Measurements from ENCODE around the gene ZNF536. TPM values are rescaled to one million over a fixed set of nuclear protein-coding genes. Genes with fewer than 3 reads are reported as not detected.

Gene ZNF536
- total and polyA plus RNA-seq, 2 donors (not counting 1 experiment from before 2014, with no cell fraction given) = not detected

GRCh38 chr19:30467239-30467638 is 95.1 kb downstream of the ZNF536 start:
- Histone ChIP-seq H3K27ac (ENCODE audit: low read length in 2 of 2) (no peak overlapping the region), H3K4me1 (ENCODE audit: control insufficient read depth in 2 of 2, insufficient read depth in 2 of 2, low read length in 2 of 2) (no peaks in the 10 kb centered on the region), H3K27me3 (replicated peaks in 1 of 4; ENCODE audit: control extremely low read depth in 1 of 4, control insufficient read depth in 3 of 4, insufficient read depth in 4 of 4, low read length in 3 of 4) (no peaks in the 10 kb centered on the region), H3K4me3 (ENCODE audit: control extremely low read depth in 1 of 5, extremely low read depth in 1 of 5, insufficient read depth in 1 of 5, low read depth in 2 of 5, low read length in 4 of 5) (no peak overlapping the region), H2AFZ (ENCODE audit: insufficient read depth, low read depth, low read length, poor library complexity, severe bottlenecking) (no peak overlapping the region), H3K36me3 (replicated peaks in 1 of 2; ENCODE audit: control extremely low read depth in 1 of 2, control insufficient read depth in 1 of 2, extremely low read depth in 1 of 2, insufficient read depth in 2 of 2, low read length in 1 of 2) (no peaks in the 10 kb centered on the region), H4K20me1 (ENCODE audit: control insufficient read depth, insufficient read depth, low read length, poor library complexity, severe bottlenecking) (no peaks in the 10 kb centered on the region), H3K79me2 (ENCODE audit: control insufficient read depth, insufficient read depth, low read length) (no peaks in the 10 kb centered on the region), H3K9ac (ENCODE audit: low read length) (no peak overlapping the region), H3K9me3 (ENCODE audit: control extremely low read depth in 1 of 3, control insufficient read depth in 2 of 3, insufficient read depth in 1 of 3, low read length in 2 of 3) (peaks cover 0 to 34% (median 0%) of the 10 kb centered on the region in 3 donors), H3K4me2 (replicated peaks; ENCODE audit: low read depth, low read length, poor library complexity, severe bottlenecking) (no peak overlapping the region)
- Mint-ChIP-seq H3K27ac (no peak overlapping the region), H3K4me1 (no peaks in the 10 kb centered on the region), H3K4me3 (no peak overlapping the region), H3K9me3 (ENCODE audit: insufficient read depth) (no peaks in the 10 kb centered on the region), H3K27me3 (no peaks in the 10 kb centered on the region)
- CTCF ChIA-PET = no interaction called here
- DNase-seq (no peak), ATAC-seq (ENCODE audit: low read depth) (no peak)
- TF ChIP-seq CTCF (IDR thresholded peaks at IDR 0.05) = no peak
- no peak for TF ChIP-seq EZH2 (IDR thresholded peaks at IDR 0.05; ENCODE audit: borderline replicate concordance, insufficient read depth, low read depth, low read length, poor library complexity, severe bottlenecking)
- POLR2A ChIA-PET = no interaction called here
- WGBS (ENCODE audit: insufficient coverage) = 93% methylated on average over 2 of the region's 4 CpGs
- intact Hi-C loops (cut with micrococcal nuclease) = no loop called here

GRCh38 chr19:30469774-30470173 is 97.6 kb downstream of the ZNF536 start:
- Mint-ChIP-seq H3K27me3 (no peaks in the 10 kb centered on the region), H3K4me1 (no peaks in the 10 kb centered on the region), H3K4me3 (no peak overlapping the region), H3K9me3 (ENCODE audit: insufficient read depth) (peaks cover 10% of the 10 kb centered on the region), H3K27ac (no peak overlapping the region)
- Histone ChIP-seq H2AFZ (ENCODE audit: insufficient read depth, low read depth, low read length, poor library complexity, severe bottlenecking) (no peak overlapping the region), H3K27me3 (replicated peaks in 1 of 4; ENCODE audit: control extremely low read depth in 1 of 4, control insufficient read depth in 3 of 4, insufficient read depth in 4 of 4, low read length in 3 of 4) (no peaks in the 10 kb centered on the region), H3K27ac (ENCODE audit: low read length in 2 of 2) (no peak overlapping the region), H3K4me2 (replicated peaks; ENCODE audit: low read depth, low read length, poor library complexity, severe bottlenecking) (no peak overlapping the region), H3K9me3 (ENCODE audit: control extremely low read depth in 1 of 3, control insufficient read depth in 2 of 3, insufficient read depth in 1 of 3, low read length in 2 of 3) (peaks cover 0 to 37% (median 2%) of the 10 kb centered on the region in 3 donors), H3K4me3 (ENCODE audit: control extremely low read depth in 1 of 5, extremely low read depth in 1 of 5, insufficient read depth in 1 of 5, low read depth in 2 of 5, low read length in 4 of 5) (no peak overlapping the region), H3K79me2 (ENCODE audit: control insufficient read depth, insufficient read depth, low read length) (no peaks in the 10 kb centered on the region), H4K20me1 (ENCODE audit: control insufficient read depth, insufficient read depth, low read length, poor library complexity, severe bottlenecking) (no peaks in the 10 kb centered on the region), H3K9ac (ENCODE audit: low read length) (no peak overlapping the region), H3K36me3 (replicated peaks in 1 of 2; ENCODE audit: control extremely low read depth in 1 of 2, control insufficient read depth in 1 of 2, extremely low read depth in 1 of 2, insufficient read depth in 2 of 2, low read length in 1 of 2) (no peaks in the 10 kb centered on the region), H3K4me1 (ENCODE audit: control insufficient read depth in 2 of 2, insufficient read depth in 2 of 2, low read length in 2 of 2) (no peaks in the 10 kb centered on the region)
- no peak for ATAC-seq (ENCODE audit: low read depth)
- 57% methylated on average over 2 of the region's 5 CpGs for WGBS (ENCODE audit: insufficient coverage)
- ChIA-PET CTCF (no interaction called here), POLR2A (no interaction called here)
- intact Hi-C loops (cut with micrococcal nuclease) = no loop called here
- DNase-seq = no peak
- no peak for TF ChIP-seq CTCF (IDR thresholded peaks at IDR 0.05)
- no peak for TF ChIP-seq EZH2 (IDR thresholded peaks at IDR 0.05; ENCODE audit: borderline replicate concordance, insufficient read depth, low read depth, low read length, poor library complexity, severe bottlenecking)

Measured in B cell (primary cell).